ENCODE measurements around the gene KRT80.

Gene KRT80

GRCh38 chr12:52216807-52217206, 25.0 kb upstream of the KRT80 start:
- Histone ChIP-seq H3K36me3 (ENCODE audit: control insufficient read depth, insufficient read depth, low read length) (no peaks in the 10 kb centered on the region), H3K27ac (ENCODE audit: low read depth, low read length) (no peak overlapping the region), H3K9ac (ENCODE audit: low read depth, low read length) (no peak overlapping the region), H3K4me1 (ENCODE audit: control insufficient read depth, insufficient read depth, low read length) (no peaks in the 10 kb centered on the region), H3K27me3 (ENCODE audit: control insufficient read depth, insufficient read depth, low read length) (no peaks in the 10 kb centered on the region), H3K4me3 (ENCODE audit: low read depth, low read length) (no peak overlapping the region), H3K9me3 (ENCODE audit: control insufficient read depth, insufficient read depth, low read length) (no peaks in the 10 kb centered on the region)

- no peak overlapping the region for H3K4me3 ChIP-seq (ENCODE audit: low read depth, low read length)
- no peaks in the 10 kb centered on the region for H3K36me3 ChIP-seq (ENCODE audit: control insufficient read depth, insufficient read depth, low read length)
- H3K27me3 ChIP-seq (ENCODE audit: control insufficient read depth, insufficient read depth, low read length), result no peaks in the 10 kb centered on the region
- no peak overlapping the region for H3K9ac ChIP-seq (ENCODE audit: low read depth, low read length)
- H3K9me3 ChIP-seq (ENCODE audit: control insufficient read depth, insufficient read depth, low read length), result no peaks in the 10 kb centered on the region
- no peaks in the 10 kb centered on the region for H3K4me1 ChIP-seq (ENCODE audit: control insufficient read depth, insufficient read depth, low read length)
- peak overlapping the region; percentile 67 for H3K27ac ChIP-seq (ENCODE audit: low read depth, low read length)
These were observed 24.3 kb upstream of the KRT80 start for GRCh38 chr12:52216100-52216499.

- H3K27ac ChIP-seq (ENCODE audit: low read depth, low read length), result peak overlapping the region; percentile 67
- H3K4me3 ChIP-seq (ENCODE audit: low read depth, low read length), result no peak overlapping the region
- H3K36me3 ChIP-seq (ENCODE audit: control insufficient read depth, insufficient read depth, low read length), result no peaks in the 10 kb centered on the region
- H3K4me1 ChIP-seq (ENCODE audit: control insufficient read depth, insufficient read depth, low read length), result no peaks in the 10 kb centered on the region
- H3K9me3 ChIP-seq (ENCODE audit: control insufficient read depth, insufficient read depth, low read length), result no peaks in the 10 kb centered on the region
- no peak overlapping the region for H3K9ac ChIP-seq (ENCODE audit: low read depth, low read length)
- no peaks in the 10 kb centered on the region for H3K27me3 ChIP-seq (ENCODE audit: control insufficient read depth, insufficient read depth, low read length)
These were observed 23.8 kb upstream of the KRT80 start for GRCh38 chr12:52215587-52216031.

- Histone ChIP-seq H3K9ac (ENCODE audit: low read depth, low read length) (no peak overlapping the region), H3K27ac (ENCODE audit: low read depth, low read length) (no peak overlapping the region), H3K27me3 (ENCODE audit: control insufficient read depth, insufficient read depth, low read length) (no peaks in the 10 kb centered on the region), H3K9me3 (ENCODE audit: control insufficient read depth, insufficient read depth, low read length) (no peaks in the 10 kb centered on the region), H3K4me1 (ENCODE audit: control insufficient read depth, insufficient read depth, low read length) (no peaks in the 10 kb centered on the region), H3K4me3 (ENCODE audit: low read depth, low read length) (no peak overlapping the region), H3K36me3 (ENCODE audit: control insufficient read depth, insufficient read depth, low read length) (no peaks in the 10 kb centered on the region)
These were observed 22.6 kb upstream of the KRT80 start for GRCh38 chr12:52214421-52214802.

- Histone ChIP-seq H3K4me1 (ENCODE audit: control insufficient read depth, insufficient read depth, low read length) (no peaks in the 10 kb centered on the region), H3K4me3 (ENCODE audit: low read depth, low read length) (no peak overlapping the region), H3K36me3 (ENCODE audit: control insufficient read depth, insufficient read depth, low read length) (no peaks in the 10 kb centered on the region), H3K27ac (ENCODE audit: low read depth, low read length) (no peak overlapping the region), H3K27me3 (ENCODE audit: control insufficient read depth, insufficient read depth, low read length) (no peaks in the 10 kb centered on the region), H3K9ac (ENCODE audit: low read depth, low read length) (no peak overlapping the region), H3K9me3 (ENCODE audit: control insufficient read depth, insufficient read depth, low read length) (no peaks in the 10 kb centered on the region)
These were observed 22.0 kb upstream of the KRT80 start for GRCh38 chr12:52213564-52214420.

- Histone ChIP-seq H3K27ac (ENCODE audit: low read depth, low read length) (no peak overlapping the region), H3K9ac (ENCODE audit: low read depth, low read length) (no peak overlapping the region), H3K36me3 (ENCODE audit: control insufficient read depth, insufficient read depth, low read length) (no peaks in the 10 kb centered on the region), H3K4me1 (ENCODE audit: control insufficient read depth, insufficient read depth, low read length) (no peaks in the 10 kb centered on the region), H3K27me3 (ENCODE audit: control insufficient read depth, insufficient read depth, low read length) (no peaks in the 10 kb centered on the region), H3K4me3 (ENCODE audit: low read depth, low read length) (no peak overlapping the region), H3K9me3 (ENCODE audit: control insufficient read depth, insufficient read depth, low read length) (no peaks in the 10 kb centered on the region)
These were observed 21.1 kb upstream of the KRT80 start for GRCh38 chr12:52212701-52213563.

GRCh38 chr12:52211716-52212585, 20.1 kb upstream of the KRT80 start:
- no peaks in the 10 kb centered on the region for H3K27me3 ChIP-seq (ENCODE audit: control insufficient read depth, insufficient read depth, low read length)
- H3K36me3 ChIP-seq (ENCODE audit: control insufficient read depth, insufficient read depth, low read length), result no peaks in the 10 kb centered on the region
- H3K27ac ChIP-seq (ENCODE audit: low read depth, low read length), result no peak overlapping the region
- H3K9me3 ChIP-seq (ENCODE audit: control insufficient read depth, insufficient read depth, low read length), result no peaks in the 10 kb centered on the region
- no peak overlapping the region for H3K4me3 ChIP-seq (ENCODE audit: low read depth, low read length)
- no peak overlapping the region for H3K9ac ChIP-seq (ENCODE audit: low read depth, low read length)
- no peaks in the 10 kb centered on the region for H3K4me1 ChIP-seq (ENCODE audit: control insufficient read depth, insufficient read depth, low read length)

- Histone ChIP-seq H3K4me3 (ENCODE audit: low read depth, low read length) (no peak overlapping the region), H3K9ac (ENCODE audit: low read depth, low read length) (no peak overlapping the region), H3K27me3 (ENCODE audit: control insufficient read depth, insufficient read depth, low read length) (no peaks in the 10 kb centered on the region), H3K9me3 (ENCODE audit: control insufficient read depth, insufficient read depth, low read length) (no peaks in the 10 kb centered on the region), H3K4me1 (ENCODE audit: control insufficient read depth, insufficient read depth, low read length) (no peaks in the 10 kb centered on the region), H3K27ac (ENCODE audit: low read depth, low read length) (no peak overlapping the region), H3K36me3 (ENCODE audit: control insufficient read depth, insufficient read depth, low read length) (no peaks in the 10 kb centered on the region)
These were observed 19.3 kb upstream of the KRT80 start for GRCh38 chr12:52210925-52211650.

GRCh38 chr12:52210186-52210924, 18.5 kb upstream of the KRT80 start:
- H3K9me3 ChIP-seq (ENCODE audit: control insufficient read depth, insufficient read depth, low read length), result no peaks in the 10 kb centered on the region
- H3K27ac ChIP-seq (ENCODE audit: low read depth, low read length), result no peak overlapping the region
- H3K27me3 ChIP-seq (ENCODE audit: control insufficient read depth, insufficient read depth, low read length), result no peaks in the 10 kb centered on the region
- no peaks in the 10 kb centered on the region for H3K4me1 ChIP-seq (ENCODE audit: control insufficient read depth, insufficient read depth, low read length)
- no peak overlapping the region for H3K9ac ChIP-seq (ENCODE audit: low read depth, low read length)
- no peaks in the 10 kb centered on the region for H3K36me3 ChIP-seq (ENCODE audit: control insufficient read depth, insufficient read depth, low read length)
- H3K4me3 ChIP-seq (ENCODE audit: low read depth, low read length), result no peak overlapping the region

- H3K27ac ChIP-seq (ENCODE audit: low read depth, low read length), result no peak overlapping the region
- H3K27me3 ChIP-seq (ENCODE audit: control insufficient read depth, insufficient read depth, low read length), result no peaks in the 10 kb centered on the region
- no peaks in the 10 kb centered on the region for H3K9me3 ChIP-seq (ENCODE audit: control insufficient read depth, insufficient read depth, low read length)
- H3K4me3 ChIP-seq (ENCODE audit: low read depth, low read length), result no peak overlapping the region
- H3K9ac ChIP-seq (ENCODE audit: low read depth, low read length), result no peak overlapping the region
- no peaks in the 10 kb centered on the region for H3K36me3 ChIP-seq (ENCODE audit: control insufficient read depth, insufficient read depth, low read length)
- H3K4me1 ChIP-seq (ENCODE audit: control insufficient read depth, insufficient read depth, low read length), result no peaks in the 10 kb centered on the region
These were observed 17.5 kb upstream of the KRT80 start for GRCh38 chr12:52209321-52209720.

Data from HUES48 (cell line).